Fibroblast of the aortic adventitia (primary cell): ENCODE data around the gene DDA1. TPM values are rescaled to one million over a fixed set of nuclear protein-coding genes. Genes with fewer than 3 reads are reported as not detected.
"Not testable (repeated sequence)": the region's sequence is repeated elsewhere in the genome, so short reads cannot be mapped to it uniquely, and the experiment has no call there.

Experiments used
- DNase-seq: peaks from one replicate; pipeline ENCODE4 v3.0.0-alpha.2; 2010; ENCODE audit warnings: low read depth
- H3K4me3 ChIP-seq: 2 replicates; pipeline ENCODE4 v1.5.1; 2011; ENCODE audit warnings: low read depth, mild to moderate bottlenecking, control low read depth, low read length, moderate library complexity
- total RNA-seq: library from RNA; depleted of rRNA; stranded (reverse); fragments of >200 nt; gene quantifications from 2 replicates; pipeline ENCODE4 v1.2.3, GENCODE V29; 2012; ENCODE audit warnings: low replicate concordance
- TF ChIP-seq, protein P1 (sequence below): IDR thresholded peaks from 2 replicates; pipeline ENCODE4 v1.5.1; 2011; ENCODE audit warnings: mild to moderate bottlenecking, low read length, control low read depth, inconsistent platforms; ENCODE audit not compliant: insufficient read depth

The DDA1 gene
- total RNA-seq, 1 donor: 20.2 TPM

DNA sequence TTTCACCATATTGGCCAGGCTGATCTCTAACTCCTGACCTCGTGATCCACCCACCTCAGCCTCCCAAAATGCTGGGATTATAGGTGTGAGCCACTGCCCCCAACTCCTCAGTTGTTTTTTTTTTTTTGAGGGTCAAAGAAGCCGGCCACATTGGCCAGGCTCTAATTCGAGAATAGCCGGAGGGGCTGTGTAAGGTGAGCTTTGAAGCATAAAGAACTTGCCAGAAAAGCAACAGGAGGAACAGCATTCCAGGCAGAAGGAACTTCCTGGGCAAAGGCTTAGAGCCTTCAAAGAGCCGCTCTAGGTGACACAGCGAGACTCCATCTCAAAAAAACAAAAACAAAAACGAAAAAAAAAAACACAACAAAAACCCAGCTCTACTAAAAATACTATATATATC, 43.3 kb upstream of the DDA1 start:
- H3K4me3 ChIP-seq: no peak overlapping the region
- TF ChIP-seq, protein P1, sequence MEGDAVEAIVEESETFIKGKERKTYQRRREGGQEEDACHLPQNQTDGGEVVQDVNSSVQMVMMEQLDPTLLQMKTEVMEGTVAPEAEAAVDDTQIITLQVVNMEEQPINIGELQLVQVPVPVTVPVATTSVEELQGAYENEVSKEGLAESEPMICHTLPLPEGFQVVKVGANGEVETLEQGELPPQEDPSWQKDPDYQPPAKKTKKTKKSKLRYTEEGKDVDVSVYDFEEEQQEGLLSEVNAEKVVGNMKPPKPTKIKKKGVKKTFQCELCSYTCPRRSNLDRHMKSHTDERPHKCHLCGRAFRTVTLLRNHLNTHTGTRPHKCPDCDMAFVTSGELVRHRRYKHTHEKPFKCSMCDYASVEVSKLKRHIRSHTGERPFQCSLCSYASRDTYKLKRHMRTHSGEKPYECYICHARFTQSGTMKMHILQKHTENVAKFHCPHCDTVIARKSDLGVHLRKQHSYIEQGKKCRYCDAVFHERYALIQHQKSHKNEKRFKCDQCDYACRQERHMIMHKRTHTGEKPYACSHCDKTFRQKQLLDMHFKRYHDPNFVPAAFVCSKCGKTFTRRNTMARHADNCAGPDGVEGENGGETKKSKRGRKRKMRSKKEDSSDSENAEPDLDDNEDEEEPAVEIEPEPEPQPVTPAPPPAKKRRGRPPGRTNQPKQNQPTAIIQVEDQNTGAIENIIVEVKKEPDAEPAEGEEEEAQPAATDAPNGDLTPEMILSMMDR: no peak
- no peak for DNase-seq

DNA sequence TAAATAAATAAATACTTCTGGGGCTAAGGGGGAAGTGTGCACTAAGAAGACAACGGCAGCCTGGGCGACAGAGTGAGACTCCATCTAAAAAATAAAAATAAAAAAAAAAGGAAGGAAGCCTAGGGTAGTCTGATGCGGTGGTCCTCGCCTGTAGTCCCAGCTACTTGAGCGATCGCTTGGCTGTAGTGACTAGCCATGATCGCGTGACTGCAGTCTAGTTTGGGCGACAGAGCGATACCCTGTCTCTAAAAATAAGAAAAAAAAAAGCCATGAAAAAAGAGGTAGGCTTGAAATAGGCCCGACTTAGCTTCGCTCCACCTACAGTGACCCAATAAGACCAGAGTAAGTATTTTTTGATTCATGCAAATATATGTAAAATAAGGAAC, 42.8 kb upstream of the DDA1 start:
- DNase-seq: no peak
- TF ChIP-seq, protein P1: no peak
- H3K4me3 ChIP-seq: no peak overlapping the region

DNA sequence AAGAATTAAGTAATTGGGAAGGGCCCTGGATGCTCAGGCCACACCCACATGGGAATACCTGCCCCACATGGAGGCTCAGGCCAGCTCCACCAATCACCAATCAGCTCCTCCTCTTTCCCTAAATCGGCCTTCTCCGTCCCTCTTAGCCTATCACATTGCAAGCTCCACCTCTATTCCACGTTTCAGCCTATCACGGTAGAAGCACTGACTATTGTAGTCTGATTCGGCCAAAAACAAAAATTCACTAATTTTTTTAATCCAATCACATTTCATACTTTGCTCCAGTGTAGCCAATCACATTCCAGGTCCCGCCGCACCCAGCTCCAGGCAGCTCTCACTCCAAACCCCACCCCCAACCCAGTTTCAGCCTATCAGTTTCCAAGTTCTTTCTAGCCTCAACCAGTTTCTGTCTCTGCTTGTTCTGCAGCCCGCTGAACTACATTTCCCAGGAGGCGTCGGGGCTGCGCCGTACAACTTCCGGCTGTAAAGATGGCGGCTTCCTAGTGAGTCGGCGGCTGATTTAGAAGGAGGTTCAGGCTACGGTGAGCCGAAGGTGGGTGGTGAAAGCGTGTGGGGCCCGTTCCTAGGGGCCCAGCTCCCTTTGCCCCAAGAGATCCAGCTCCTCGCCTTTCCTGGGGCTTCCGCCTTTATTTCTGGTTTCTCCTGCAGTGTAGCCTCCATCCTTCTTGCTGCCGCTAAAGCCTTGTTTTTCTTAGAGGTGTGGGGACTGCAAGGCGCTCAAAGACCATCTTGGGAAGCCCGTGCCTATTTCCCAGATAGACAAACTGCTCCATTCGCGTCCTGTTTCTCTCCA, 42.2 kb upstream of the DDA1 start, which contains the start of gene BABAM1:
Gene BABAM1, plus strand, starts transcription at position 469 of the 814 bp plus-strand sequence. CDS start 1,364 bp downstream, outside the sequence.
- DNase-seq: peak; percentile 100
- TF ChIP-seq, protein P1: no peak
- H3K4me3 ChIP-seq: peak within 1 kb of the TSS; percentile 98

DNA sequence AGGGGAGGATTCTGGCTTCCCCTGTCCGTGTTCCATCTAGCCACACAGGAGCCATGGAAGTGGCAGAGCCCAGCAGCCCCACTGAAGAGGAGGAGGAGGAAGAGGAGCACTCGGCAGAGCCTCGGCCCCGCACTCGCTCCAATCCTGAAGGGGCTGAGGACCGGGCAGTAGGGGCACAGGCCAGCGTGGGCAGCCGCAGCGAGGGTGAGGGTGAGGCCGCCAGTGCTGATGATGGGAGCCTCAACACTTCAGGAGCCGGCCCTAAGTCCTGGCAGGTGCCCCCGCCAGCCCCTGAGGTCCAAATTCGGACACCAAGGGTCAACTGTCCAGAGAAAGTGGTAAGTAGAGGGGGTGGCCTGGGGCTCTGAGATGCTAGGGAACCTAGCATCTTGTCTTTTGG, 40.6 kb upstream of the DDA1 start:
- TF ChIP-seq, protein P1: no peak
- no peak for DNase-seq
- no peak overlapping the region for H3K4me3 ChIP-seq

DNA sequence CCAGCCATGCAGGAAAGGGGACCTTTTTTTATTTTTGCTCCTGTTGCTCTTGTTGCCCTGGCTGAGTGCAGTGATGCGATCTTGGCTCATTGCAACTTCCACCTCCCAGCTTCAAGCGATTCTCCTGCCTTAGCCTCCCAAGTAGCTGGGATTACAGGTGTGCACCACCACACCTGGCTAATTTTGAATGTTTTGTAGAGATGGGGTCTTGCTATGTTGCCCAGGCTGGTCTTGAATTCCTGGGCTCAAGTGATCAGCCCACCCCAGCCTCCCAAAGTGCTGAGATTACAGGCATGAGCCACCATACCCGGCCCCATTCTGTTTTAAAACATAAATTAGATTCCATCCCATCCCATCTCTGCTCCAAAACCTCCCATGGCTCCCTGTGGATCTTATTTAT, 34.5 kb upstream of the DDA1 start:
- H3K4me3 ChIP-seq, DNase-seq: not testable (repeated sequence)

DNA sequence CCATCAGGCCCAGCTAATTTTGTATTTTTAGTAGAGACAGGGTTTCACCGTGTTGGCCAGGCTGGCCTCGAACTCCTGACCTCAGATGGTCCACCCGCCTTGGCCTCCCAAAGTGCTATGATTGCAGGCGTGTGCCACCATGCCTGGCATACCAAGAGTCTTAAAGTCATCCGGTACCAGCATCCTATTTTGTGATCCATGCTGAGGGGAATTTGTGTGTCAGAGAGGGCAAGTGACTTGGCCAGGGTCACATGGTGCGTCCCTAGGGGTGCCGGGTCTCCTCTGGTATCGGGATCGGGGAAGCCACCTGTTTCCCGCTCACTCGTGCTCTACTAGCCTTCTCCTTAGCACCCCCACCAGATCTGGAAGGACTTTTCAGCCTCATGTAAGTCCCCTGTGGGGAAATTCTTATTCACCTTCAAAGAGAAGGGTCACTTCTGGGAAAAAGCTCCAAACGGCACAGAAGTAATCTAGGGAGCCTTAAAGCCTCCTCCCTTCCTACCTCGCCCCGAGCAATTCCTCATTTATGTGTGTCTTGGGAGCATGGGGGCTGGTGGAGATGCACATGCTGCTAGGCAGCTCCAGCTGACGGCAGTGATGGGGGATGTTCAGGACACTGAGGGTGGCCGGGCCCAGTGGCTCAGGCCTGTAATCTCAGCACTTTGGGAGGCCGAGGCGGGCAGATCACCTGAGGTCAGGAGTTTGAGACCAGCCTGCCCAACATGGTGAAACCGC, 33.8 kb upstream of the DDA1 start:
- DNase-seq: no peak
- H3K4me3 ChIP-seq: no peak overlapping the region
- TF ChIP-seq, protein P1: no peak

DNA sequence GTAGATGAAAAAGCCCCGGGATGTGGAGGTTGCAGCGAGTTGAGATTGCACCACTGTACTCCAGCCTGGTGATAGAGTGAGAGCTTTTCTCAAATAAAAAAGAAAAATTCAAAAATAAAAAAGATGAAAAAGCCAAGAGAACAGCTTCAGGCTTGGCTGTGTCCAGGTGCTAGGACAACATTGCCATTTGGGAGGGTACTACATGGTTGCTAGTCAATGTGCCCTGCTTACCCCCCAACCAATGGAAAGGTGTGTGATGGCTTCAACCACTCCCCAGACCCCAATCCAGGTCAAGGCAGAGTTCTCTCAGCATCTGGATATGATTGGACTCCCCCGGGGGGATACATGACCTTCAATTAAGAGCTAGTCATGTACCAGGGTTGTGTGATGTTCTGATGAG, 29.9 kb upstream of the DDA1 start:
- TF ChIP-seq, protein P1: no peak
- no peak overlapping the region for H3K4me3 ChIP-seq
- DNase-seq: no peak
